Uterus (tissue), 2 donors: ENCODE measurements around the gene ADGRL3.

Experiments
- CTCF ChIP-seq, 4 experiments: fragments of 200-600 bp in 2 of 4; fragments of 450-650 bp in 2 of 4; sonication (generic) in 2 of 4; IDR thresholded peaks; one replicate each; pipeline ENCODE4 v1.5.1; 2016 to 2019; ENCODE audit warnings: antibody characterized with exemption in 4 of 4, mild to moderate bottlenecking in 2 of 4, moderate library complexity in 1 of 4
- POLR2A ChIP-seq, 2 donors: fragments of 450-650 bp; IDR thresholded peaks; one replicate each; pipeline ENCODE4 v1.6.1; 2016; ENCODE audit warnings: antibody characterized with exemption in 2 of 2, mild to moderate bottlenecking in 1 of 2, moderate library complexity in 1 of 2

DNA sequence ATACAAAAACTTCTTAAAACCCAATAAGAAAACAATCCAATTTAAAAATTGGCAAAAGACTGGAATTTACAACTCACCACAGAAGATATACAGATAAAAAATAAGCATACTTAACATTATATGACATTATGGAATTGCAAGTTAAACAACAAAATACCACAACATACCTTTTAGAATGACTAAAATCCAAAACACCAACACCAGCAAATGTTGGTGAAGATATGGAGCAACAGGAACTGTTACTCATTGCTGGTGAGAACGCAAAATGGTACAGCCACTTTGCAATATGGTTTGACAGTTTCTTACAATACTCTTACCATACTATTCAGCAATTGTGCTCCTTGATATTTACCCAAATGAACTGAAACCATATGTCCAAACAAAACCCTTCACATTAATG is 112.4 kb downstream of the ADGRL3 start:
- TF ChIP-seq CTCF (IDR thresholded peaks at IDR 0.05) (no peak), POLR2A (IDR thresholded peaks at IDR 0.05) (no peak)
